ENCODE measurements around the gene CALN1.

DNA sequence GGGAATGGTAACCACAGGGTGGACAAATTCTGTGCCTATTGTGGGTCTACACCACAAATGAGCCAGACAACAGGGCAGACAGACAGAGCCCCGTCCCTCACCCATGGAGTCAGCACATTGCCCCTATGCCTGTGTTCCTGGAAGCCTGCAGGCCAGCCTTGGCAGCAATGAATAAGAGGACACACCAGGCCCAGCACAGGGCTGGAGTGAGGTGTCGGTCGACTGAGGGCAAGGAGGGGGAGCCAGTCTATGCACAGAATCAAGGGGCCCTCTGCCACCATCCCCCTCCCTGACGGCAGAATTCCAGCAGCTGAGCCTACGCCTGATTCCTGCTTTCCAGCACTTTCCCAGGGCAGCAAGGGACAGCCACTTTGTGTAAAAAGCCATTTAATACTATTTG is 98.2 kb downstream of the CALN1 start:
- TF ChIP-seq, protein P1, sequence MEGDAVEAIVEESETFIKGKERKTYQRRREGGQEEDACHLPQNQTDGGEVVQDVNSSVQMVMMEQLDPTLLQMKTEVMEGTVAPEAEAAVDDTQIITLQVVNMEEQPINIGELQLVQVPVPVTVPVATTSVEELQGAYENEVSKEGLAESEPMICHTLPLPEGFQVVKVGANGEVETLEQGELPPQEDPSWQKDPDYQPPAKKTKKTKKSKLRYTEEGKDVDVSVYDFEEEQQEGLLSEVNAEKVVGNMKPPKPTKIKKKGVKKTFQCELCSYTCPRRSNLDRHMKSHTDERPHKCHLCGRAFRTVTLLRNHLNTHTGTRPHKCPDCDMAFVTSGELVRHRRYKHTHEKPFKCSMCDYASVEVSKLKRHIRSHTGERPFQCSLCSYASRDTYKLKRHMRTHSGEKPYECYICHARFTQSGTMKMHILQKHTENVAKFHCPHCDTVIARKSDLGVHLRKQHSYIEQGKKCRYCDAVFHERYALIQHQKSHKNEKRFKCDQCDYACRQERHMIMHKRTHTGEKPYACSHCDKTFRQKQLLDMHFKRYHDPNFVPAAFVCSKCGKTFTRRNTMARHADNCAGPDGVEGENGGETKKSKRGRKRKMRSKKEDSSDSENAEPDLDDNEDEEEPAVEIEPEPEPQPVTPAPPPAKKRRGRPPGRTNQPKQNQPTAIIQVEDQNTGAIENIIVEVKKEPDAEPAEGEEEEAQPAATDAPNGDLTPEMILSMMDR (IDR thresholded peaks at IDR 0.05): no peak
- no peak for TF ChIP-seq ZFX (IDR thresholded peaks at IDR 0.05; ENCODE audit: borderline replicate concordance)

Measured in 22Rv1 (cell line).